ENCODE data around the gene CST7.
"Not testable (repeated sequence)": the region's sequence is repeated elsewhere in the genome, so short reads cannot be mapped to it uniquely, and the experiment has no call there.

The CST7 gene

DNA sequence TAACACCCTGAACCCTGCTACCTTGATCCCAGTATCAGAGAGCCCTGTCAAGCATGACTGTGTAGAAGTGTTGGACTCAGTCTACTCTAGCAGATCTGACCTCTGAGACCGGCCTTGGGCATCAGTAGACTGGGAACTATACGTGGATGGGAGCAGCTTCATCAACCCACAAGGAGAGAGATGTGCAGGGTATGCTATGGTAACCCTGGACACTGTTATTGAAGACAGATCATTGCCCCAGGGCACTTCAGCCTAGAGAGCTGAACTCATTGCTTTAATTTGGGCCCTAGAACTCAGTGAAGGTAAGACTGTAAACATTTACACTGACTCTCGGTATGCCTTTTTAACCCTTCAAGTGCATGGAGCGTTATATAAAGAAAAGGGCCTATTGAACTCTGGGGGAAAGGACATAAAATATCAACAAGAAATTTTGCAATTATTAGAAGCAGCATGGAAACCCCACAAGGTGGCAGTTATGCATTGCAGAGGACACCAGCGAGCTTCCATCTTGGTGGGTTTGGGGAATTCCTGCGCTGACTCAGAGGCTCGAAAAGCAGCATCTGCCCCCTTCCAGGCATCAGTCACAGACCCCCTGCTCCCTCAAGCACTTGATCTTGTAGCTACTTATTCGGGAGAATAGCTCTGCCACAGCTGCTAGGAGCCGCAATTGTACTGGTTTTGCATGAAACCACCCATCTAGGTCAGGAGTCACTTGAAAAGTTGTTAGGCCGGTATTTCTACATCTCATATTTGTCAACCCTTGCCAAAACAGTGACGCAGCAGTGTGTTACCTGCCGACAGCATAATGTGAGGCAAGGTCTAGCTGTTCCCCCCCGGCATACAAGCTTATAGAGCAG, 19.0 kb upstream of the CST7 start:
- DNase-seq = not testable (repeated sequence)

DNA sequence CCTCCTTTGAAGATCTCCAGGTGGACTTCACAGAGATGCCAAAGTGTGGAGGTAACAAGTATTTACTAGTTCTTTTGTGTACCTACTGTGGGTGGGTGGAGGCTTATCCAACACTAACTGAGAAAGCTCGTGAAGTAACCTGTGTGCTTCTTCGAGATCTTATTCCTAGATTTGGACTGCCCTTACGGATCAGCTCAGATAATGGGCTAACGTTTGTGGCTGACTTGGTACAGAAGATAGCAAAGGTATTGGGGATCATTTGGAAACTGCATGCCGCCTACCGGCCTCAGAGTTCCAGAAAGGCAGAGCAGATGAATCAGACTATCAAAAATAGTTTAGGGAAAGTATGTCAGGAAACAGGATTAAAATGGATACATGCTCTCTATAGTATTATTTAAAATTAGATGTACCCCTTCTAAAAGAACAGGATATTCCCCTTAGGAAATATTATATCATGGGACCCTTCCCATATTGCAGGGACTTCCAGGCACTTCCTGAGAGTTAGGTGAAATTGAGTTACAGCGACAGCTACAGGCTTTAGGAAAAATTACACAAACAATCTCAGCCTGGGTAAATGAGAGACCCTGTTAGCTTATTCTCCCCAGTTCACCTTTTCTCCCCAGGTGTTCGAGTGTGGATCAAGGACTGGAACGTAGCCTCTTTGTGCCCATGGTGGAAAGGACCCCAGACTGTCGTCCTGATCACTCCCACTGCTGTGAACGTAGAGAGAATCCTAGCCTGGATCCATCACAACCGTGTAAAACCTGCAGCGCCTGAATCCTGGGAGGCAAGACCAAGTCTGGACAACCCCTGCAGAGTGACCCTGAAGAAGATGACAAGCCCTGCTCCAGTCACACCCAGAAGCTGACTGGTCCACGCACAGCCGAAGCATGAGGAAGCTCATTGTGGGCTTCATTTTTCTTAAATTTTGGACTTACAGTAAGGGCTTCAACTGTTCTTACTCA, 18.1 kb upstream of the CST7 start:
- not testable (repeated sequence) for DNase-seq

DNA sequence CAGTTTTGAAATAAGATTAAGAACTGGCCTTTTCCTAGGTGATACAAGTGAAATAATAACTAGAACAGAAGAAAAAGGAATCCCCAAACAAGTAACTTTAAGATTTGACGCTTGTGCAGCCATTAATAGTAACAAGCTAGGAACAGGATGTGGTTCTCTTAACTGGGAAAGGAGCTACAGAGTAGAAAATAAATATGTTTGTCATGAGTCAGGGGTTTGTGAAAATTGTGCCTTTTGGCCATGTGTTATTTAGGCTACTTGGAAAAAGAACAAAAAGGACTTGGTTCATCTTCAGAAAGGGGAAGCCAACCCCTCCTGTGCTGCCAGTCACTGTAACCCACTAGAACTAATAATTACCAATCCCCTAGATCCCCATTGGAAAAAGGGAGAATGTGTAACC, 17.2 kb upstream of the CST7 start:
- not testable (repeated sequence) for DNase-seq

DNA sequence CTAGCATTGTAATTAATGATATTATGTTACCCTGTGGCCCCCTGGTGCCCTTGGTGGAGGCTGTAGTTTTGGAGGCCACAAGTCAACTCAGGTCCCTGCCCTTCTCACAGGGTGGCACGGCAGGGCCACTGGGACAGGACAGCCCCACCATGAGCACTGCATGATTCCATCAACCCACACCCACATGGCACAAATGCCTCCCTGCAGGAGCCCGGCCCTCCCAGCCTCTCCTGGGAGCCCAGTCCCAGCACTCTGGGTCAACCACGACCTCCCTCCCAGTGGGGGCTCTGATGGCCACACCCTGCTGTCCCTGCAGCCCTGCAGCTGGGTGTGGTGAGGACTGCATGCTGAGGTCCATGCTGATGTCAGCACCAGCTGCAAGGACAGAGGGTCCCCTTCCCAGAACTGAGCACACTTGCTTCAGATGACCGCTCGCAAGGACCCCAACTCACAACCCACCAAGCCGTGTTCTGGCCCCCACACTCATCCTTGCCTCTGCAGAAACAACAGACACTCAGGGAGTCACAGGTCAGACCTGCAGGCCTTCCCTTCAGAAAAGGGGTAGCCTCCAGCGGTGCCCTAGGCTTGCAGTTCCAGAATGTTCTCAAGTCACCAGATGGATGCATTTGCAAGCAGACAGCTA, 15.7 kb upstream of the CST7 start:
- DNase-seq = no peak

DNA sequence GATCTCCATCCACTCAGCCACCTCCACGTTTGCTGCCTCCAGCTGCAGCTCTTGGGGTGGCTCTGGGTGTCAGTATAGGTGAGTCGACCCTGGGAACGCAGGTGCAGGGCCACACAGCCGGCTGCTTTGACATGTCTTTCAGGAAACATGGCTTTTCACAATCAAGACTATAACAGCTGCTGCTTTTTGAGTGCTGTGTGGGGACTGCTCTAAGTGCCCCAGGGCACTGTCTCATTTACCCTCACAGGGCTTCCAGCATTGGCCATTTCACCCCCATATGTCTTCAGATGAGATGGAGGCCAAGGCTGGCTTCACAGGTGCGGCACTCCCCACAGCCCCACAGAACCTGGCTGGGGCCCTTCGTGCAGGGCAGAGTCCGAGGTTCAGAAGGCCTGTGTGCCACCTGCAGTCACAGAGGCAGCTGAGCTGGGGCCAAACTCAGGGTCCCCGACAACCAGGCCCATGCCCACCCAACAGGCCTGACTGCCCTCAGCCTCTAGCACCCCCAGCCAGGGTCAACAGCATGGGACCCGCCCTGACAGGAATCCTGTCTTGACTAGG, 14.9 kb upstream of the CST7 start:
- DNase-seq = no peak

- no peak for DNase-seq
Measured at GRCh38 chr20:24934716-24935115, 14.4 kb upstream of the CST7 start.

GRCh38 chr20:24935140-24935539, 13.9 kb upstream of the CST7 start:
- no peak for DNase-seq

- peak; percentile 36 to 59 for DNase-seq
Measured at GRCh38 chr20:24935766-24936525, 13.1 kb upstream of the CST7 start.

DNA sequence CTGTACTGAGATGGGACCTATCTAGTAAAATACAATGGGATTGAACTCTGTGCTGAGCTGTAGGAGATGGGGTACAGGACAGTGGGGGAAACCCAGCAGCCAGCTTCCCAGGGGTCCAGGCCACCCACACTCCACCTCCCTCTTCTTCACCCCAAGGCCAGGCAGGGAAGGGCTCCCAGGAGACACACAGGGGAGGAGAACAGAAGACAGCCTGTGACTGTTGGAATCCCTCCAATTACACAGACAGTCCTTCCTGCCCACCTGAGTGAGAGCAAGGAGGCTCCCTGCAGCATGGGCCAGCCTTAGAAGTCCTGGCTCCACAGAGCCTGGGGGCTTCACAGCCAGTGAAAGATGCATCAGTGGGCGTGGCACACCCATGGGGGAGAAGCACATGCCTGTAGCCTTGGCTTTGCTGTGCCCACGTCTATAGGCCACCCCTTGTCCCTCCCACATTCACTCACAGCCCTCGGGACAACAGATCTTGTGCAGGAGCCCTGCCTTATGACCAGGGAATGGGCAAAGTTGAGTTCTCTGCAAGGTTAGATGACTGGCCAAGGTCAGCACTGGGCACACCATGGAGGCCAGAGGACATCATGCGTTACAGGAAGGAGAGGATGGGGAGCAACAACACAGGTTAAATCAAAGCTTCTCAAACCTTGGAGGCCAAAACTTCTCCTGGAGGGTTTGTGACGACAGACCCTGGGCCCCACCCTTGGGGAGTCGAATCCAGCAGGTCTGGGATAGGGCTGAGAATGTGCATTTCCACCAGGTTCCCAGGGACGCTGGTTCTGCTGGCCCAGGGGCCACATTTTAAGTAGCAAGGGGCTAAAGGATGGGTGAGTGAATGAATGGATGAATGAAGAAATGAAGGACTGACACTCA, 12.3 kb upstream of the CST7 start:
- DNase-seq = no peak

GRCh38 chr20:24937579-24937978, 11.5 kb upstream of the CST7 start:
- no peak for DNase-seq

DNA sequence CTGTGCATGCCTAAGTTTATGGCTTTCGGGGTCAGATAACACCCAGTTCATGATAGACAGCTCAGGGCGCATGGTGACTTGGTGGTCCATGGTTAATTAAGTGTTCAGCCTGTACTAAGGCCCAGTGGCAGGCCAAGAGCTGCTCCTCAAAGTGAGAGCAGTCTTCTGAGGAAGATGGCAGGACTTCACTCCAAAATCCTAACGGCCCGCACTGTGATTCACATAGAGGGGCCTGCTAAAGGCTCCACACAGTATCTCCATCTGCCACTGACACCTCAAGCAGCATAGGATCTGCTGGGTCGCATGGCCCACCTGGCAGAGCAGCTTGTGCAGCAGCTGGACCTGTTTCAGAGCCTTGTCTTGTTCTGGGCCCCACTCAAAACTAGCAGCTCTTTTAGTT, 10.6 kb upstream of the CST7 start:
- no peak for DNase-seq

DNA sequence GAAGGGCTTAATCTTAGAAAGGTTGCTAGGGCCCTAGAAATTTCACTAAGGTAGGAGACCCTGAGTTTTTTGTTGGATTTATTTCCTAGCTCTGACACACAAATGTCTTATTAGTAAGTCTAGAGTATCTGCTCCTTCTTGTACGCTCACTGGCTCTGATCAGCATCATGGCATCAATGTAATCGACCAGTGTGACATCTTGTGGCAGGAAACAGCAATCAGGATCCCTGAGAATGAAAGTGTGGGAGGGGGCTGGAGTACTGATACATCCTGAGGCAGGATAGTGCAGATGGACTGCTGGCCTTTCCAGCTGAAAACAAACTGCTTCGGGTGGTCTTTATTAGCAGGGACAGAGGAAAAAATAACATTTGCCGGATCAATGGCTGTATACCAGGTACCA, 10.0 kb upstream of the CST7 start:
- no peak for DNase-seq

GRCh38 chr20:24942679-24943078, 6.4 kb upstream of the CST7 start:
- no peak for DNase-seq

DNA sequence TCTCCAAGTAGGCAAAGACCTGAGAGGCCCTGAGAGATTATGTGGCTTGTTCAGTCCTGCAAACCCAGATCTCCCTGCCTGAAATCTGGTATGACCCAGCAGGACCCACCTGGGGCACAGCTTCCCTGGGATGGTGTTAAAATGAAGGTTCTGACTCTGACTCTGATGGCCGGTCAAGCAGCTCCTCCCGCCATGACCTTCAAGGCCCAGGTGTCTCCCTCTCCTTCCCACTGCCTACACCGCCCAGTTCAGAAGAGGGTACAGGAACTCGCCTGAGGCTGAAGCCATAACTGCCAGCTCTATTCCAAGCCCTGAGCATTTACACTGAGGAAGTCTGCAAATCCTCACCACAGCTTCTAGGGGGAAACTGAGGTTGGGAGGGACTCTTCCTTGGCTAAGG, 5.9 kb upstream of the CST7 start:
- no peak for DNase-seq

DNA sequence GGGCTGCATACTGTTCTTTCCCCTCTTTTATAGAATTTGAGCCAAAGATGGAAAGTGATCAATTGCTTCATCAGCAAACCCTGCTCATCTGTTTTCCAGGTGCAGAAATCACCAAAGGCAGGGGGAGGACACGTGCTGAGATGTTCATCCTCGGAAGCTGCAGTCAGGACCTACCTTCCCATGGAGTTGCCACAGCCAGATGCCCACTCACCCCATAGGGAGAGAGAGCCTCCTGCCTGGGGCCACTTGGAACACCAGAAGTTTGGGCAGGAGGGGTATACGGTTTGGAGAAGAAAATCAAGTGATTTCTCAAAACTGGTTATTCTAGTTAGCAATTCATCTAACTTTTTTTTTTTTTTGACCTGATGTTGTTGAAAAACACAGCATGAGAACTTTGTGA, 5.3 kb upstream of the CST7 start:
- DNase-seq = no peak

DNA sequence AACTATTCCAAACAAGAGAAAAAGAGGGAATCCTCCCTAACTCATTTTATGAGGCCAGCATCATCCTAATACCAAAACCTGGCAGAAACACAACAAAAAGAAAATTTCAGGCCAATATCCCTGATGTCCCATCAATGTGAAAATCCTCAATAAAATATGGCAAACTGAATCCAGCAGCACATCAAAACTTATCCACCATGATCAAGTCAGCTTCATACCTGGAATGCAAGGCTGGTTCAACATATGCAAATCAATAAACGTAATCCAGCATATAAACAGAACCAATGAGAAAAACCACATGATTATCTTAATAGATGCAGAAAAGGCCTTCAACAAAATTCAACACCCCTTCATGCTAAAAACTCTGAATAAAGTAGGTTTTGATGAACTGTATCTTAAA, 2.7 kb upstream of the CST7 start:
- not testable (repeated sequence) for DNase-seq

- not testable (repeated sequence) for DNase-seq
Measured at GRCh38 chr20:24948396-24948938, 602 bp upstream of the CST7 start.

GRCh38 chr20:24949756-24950127, 673 bp downstream of the CST7 start:
- DNase-seq = peak in 1 of 2 donors; percentile 30

DNA sequence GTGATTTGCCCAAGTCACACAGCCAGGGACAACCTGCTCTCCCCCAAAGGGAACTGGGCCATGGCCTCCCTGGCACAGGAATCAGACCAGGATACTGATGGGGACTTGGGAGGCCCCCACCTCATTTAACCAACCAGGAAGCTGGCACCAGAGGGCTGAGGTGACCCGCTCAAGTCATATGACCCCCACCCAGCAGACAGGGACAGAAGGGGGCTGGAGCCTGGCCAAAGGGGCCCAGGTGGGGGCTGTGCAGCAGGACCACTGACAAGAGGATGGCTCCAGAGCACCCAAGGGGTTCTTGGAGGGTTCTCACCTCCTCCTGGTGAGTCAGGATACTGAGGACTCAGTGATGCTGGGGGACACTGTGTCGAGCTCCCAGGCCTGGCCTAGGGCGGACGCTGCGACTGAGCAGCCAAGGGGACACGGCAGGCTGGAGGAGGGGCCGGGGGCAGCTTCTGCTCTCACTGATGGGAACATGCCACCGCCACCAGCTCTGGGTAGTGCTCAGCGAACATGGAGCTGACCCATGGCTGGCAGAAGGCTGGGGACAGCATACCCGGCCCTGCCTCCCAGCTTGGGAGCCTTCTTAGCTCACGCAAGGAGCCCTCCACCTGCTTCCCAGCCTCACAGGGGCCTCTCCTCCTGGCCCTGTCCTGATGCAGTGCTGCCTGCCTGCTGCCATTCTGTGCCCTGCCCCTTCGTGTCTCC, 1.2 kb downstream of the CST7 start:
- DNase-seq = no peak

All from inflammatory macrophage (primary cell).